ENCODE results near the gene SPAG6. TPM values are rescaled to one million over a fixed set of nuclear protein-coding genes. Genes with fewer than 3 reads are reported as not detected.
A peak's percentile ranks its signal among the peaks of the same experiment; 100 is the strongest.

Gene SPAG6
- total RNA-seq, 1 donor from 2014 or later, result 10.4 TPM

DNA sequence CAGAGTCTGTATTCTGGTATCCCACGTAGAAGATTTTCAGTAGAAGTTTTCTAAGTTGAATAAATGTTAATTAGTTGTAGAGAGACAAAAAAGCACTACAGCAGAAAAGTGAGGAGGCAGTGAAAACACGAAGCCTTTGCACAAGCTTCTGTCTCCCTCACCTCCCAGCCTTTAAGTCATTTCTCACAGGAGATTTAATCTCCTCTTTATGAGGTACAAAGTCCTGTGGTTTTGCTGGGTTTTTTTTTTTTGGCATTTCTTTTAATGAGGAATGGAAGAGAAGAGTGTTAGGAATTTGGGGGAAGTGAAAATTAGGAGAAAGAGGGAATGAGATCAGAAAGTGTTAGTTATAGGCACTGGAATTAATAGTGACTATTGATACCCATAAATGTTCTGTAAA, 21.5 kb downstream of the SPAG6 start:
- Histone ChIP-seq H3K36me3 (no peaks in the 10 kb centered on the region), H3K27ac (no peak overlapping the region), H3K4me1 (no peaks in the 10 kb centered on the region), H3K4me3 (no peak overlapping the region), H3K27me3 (ENCODE audit: low read depth) (no peaks in the 10 kb centered on the region), H3K9me3 (no peaks in the 10 kb centered on the region)
- DNase-seq (no peak), ATAC-seq (no peak)
- no peak for TF ChIP-seq CTCF (IDR thresholded peaks at IDR 0.05)
- intact Hi-C loops (cut with DNase I), result no loop called here

DNA sequence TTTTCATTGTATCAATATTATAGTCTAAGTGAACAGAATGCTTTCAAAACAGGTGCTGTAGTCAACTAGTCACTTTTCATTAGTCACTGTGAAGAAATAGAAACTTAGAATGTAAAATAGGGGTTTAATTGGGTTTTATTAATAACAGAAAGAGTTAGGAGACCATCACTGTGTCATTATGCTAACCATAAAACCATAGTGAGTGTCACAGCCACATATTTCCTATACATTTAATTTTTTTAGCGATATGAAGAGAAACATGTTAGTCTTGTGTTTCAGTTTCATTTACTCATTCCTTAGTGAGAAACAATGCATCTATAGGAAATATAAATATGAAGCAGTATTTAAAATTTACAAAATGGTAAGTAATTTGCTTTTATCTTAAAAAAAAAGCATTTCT, 22.2 kb downstream of the SPAG6 start:
- intact Hi-C loops (cut with DNase I), result no loop called here
- Histone ChIP-seq H3K36me3 (no peaks in the 10 kb centered on the region), H3K4me1 (no peaks in the 10 kb centered on the region), H3K27ac (no peak overlapping the region), H3K9me3 (no peaks in the 10 kb centered on the region), H3K27me3 (ENCODE audit: low read depth) (no peaks in the 10 kb centered on the region), H3K4me3 (no peak overlapping the region)
- no peak for TF ChIP-seq CTCF (IDR thresholded peaks at IDR 0.05)
- no peak for DNase-seq
- no peak for ATAC-seq

DNA sequence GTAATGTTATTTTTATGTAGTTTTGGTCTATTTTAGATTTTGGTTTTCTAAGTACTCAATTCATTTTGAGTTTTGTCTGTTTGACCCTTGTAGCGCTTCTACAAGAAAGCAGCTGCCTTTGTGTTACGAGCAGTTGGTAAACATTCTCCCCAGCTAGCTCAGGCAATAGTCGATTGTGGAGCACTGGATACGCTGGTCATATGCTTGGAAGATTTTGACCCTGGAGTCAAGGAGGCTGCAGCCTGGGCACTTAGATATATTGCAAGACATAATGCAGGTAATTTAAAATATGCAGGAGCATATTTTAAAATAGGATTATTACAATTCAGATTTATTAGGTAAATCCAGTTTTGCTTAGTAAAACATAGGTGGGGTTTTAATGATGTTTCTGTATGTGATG, 23.1 kb downstream of the SPAG6 start:
- Histone ChIP-seq H3K27me3 (ENCODE audit: low read depth) (no peaks in the 10 kb centered on the region), H3K9me3 (no peaks in the 10 kb centered on the region), H3K36me3 (no peaks in the 10 kb centered on the region), H3K4me1 (no peaks in the 10 kb centered on the region), H3K27ac (no peak overlapping the region), H3K4me3 (no peak overlapping the region)
- no peak for TF ChIP-seq CTCF (IDR thresholded peaks at IDR 0.05)
- ATAC-seq, result no peak
- no peak for DNase-seq
- intact Hi-C loops (cut with DNase I), result no loop called here

- Histone ChIP-seq H3K27me3 (ENCODE audit: low read depth) (no peaks in the 10 kb centered on the region), H3K4me1 (no peaks in the 10 kb centered on the region), H3K4me3 (no peak overlapping the region), H3K9me3 (no peaks in the 10 kb centered on the region), H3K27ac (no peak overlapping the region), H3K36me3 (no peaks in the 10 kb centered on the region)
- ATAC-seq (no peak), DNase-seq (no peak)
- intact Hi-C loops (cut with DNase I), result no loop called here
- no peak for TF ChIP-seq CTCF (IDR thresholded peaks at IDR 0.05)
These were observed 23.7 kb downstream of the SPAG6 start for GRCh38 chr10:22368981-22369380.

DNA sequence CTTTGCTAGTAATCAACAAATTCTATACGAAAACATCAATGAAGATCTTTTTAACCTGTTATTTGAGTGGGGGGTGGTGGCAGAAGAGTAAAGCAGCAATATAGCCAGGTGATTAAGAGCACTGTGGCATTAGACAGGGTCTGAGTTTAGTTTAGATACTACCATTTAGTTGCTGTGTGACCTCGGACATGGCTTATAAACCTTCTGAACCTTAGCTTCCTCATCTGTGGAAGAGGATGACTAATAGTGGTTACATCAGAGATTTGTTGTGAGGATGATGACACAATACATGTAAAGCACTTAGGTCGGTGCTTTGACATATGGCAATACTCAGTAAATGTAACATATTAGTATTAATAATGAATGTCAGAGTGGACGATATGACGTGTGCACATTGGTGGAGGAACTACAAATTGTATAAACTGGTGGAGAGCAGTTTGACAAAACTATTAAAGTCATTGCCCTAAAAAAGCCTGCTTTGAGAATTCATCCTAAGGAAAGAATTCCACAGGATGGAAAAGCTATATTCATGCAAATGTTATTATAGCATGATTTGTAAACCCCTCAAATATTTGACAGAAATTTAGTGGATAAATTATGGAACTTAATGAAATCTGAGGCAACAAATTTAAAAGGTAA, 24.3 kb downstream of the SPAG6 start:
- intact Hi-C loops (cut with DNase I), result no loop called here
- H3K27me3 ChIP-seq (ENCODE audit: low read depth), result no peaks in the 10 kb centered on the region
- no peaks in the 10 kb centered on the region for H3K4me1 ChIP-seq
- no peaks in the 10 kb centered on the region for H3K36me3 ChIP-seq
- no peak for TF ChIP-seq CTCF (IDR thresholded peaks at IDR 0.05)
- H3K4me3 ChIP-seq, result no peak overlapping the region
- no peak for DNase-seq
- ATAC-seq, result peak; percentile 35 to 54
- no peak overlapping the region for H3K27ac ChIP-seq
- H3K9me3 ChIP-seq, result no peaks in the 10 kb centered on the region
